ENCODE data around the gene EPS8L2.
"Not testable (repeated sequence)": the region's sequence is repeated elsewhere in the genome, so short reads cannot be mapped to it uniquely, and the experiment has no call there.

The EPS8L2 gene

GRCh38 chr11:690244-690643 lies 15.8 kb upstream of the EPS8L2 start:
- not testable (repeated sequence) for DNase-seq (ENCODE audit: low read depth)

GRCh38 chr11:690738-691633 lies 15.0 kb upstream of the EPS8L2 start:
- no peak for DNase-seq (ENCODE audit: low read depth)

GRCh38 chr11:691710-692590 lies 14.1 kb upstream of the EPS8L2 start:
- no peak for DNase-seq (ENCODE audit: low read depth)

GRCh38 chr11:692824-693414 lies 13.1 kb upstream of the EPS8L2 start:
- no peak for DNase-seq (ENCODE audit: low read depth)

GRCh38 chr11:693415-693831 lies 12.6 kb upstream of the EPS8L2 start:
- no peak for DNase-seq (ENCODE audit: low read depth)

GRCh38 chr11:693887-694562 lies 12.0 kb upstream of the EPS8L2 start:
- no peak for DNase-seq (ENCODE audit: low read depth)

- peak; percentile 98 for DNase-seq (ENCODE audit: low read depth)
Measured at GRCh38 chr11:694563-695287, 11.3 kb upstream of the EPS8L2 start, which contains the start of gene DEAF1. Gene DEAF1 (minus strand): TSS chr11:695222. CDS start chr11:695047, 175 bp downstream.

- DNase-seq (ENCODE audit: low read depth): no peak
Measured at GRCh38 chr11:695288-695537, 10.8 kb upstream of the EPS8L2 start.

GRCh38 chr11:695538-696248 lies 10.3 kb upstream of the EPS8L2 start, which contains the start of gene TMEM80:
Gene TMEM80 (plus strand): TSS chr11:695816. CDS start chr11:695828, 12 bp downstream.
- DNase-seq (ENCODE audit: low read depth): peak; percentile 94

GRCh38 chr11:696955-697491 lies 9.0 kb upstream of the EPS8L2 start:
- no peak for DNase-seq (ENCODE audit: low read depth)

GRCh38 chr11:697811-698311 lies 8.2 kb upstream of the EPS8L2 start:
- no peak for DNase-seq (ENCODE audit: low read depth)

GRCh38 chr11:698493-699115 lies 7.4 kb upstream of the EPS8L2 start:
- no peak for DNase-seq (ENCODE audit: low read depth)

- no peak for DNase-seq (ENCODE audit: low read depth)
Measured at GRCh38 chr11:699116-699508, 6.9 kb upstream of the EPS8L2 start.

GRCh38 chr11:699753-700152 lies 6.3 kb upstream of the EPS8L2 start:
- DNase-seq (ENCODE audit: low read depth): no peak

- DNase-seq (ENCODE audit: low read depth): no peak
Measured at GRCh38 chr11:701741-702461, 4.1 kb upstream of the EPS8L2 start.

GRCh38 chr11:702462-703461 lies 3.3 kb upstream of the EPS8L2 start:
- no peak for DNase-seq (ENCODE audit: low read depth)

- DNase-seq (ENCODE audit: low read depth): no peak
Measured at GRCh38 chr11:703506-703905, 2.5 kb upstream of the EPS8L2 start.

- no peak for DNase-seq (ENCODE audit: low read depth)
Measured at GRCh38 chr11:704228-704674, 1.8 kb upstream of the EPS8L2 start.
